Left ventricle myocardium inferior (tissue), 1 donor: ENCODE results near the gene LRRC37B. TPM values are rescaled to one million over a fixed set of nuclear protein-coding genes. Genes with fewer than 3 reads are reported as not detected.
"Not testable (repeated sequence)": the region's sequence is repeated elsewhere in the genome, so short reads cannot be mapped to it uniquely, and the experiment has no call there.

Experiments
- DNase-seq: peaks from one replicate; pipeline ENCODE4 v3.0.0-alpha.2; 2020
- H3K27ac ChIP-seq: fragments of 200-600 bp; replicated peaks from 2 replicates; pipeline ENCODE4 v1.8.0; 2021
- H3K27me3 ChIP-seq: fragments of 200-600 bp; 2 replicates; pipeline ENCODE4 v1.8.0; 2021; ENCODE audit warnings: low read depth
- H3K36me3 ChIP-seq: fragments of 200-600 bp; 2 replicates; pipeline ENCODE4 v1.8.0; 2021
- H3K4me1 ChIP-seq: fragments of 200-600 bp; 2 replicates; pipeline ENCODE4 v1.8.0; 2021
- H3K4me3 ChIP-seq: fragments of 200-600 bp; 2 replicates; pipeline ENCODE4 v1.8.0; 2021; ENCODE audit warnings: mild to moderate bottlenecking, moderate library complexity
- H3K9me3 ChIP-seq: fragments of 200-600 bp; replicated peaks from 2 replicates; pipeline ENCODE4 v1.8.0; 2021
- intact Hi-C: fragments of 100-400 bp; cut with micrococcal nuclease; formaldehyde crosslinking; loops from one replicate; pipeline ENCODE4 v1.11.0; 2022
- total RNA-seq: library from RNA; stranded (reverse); fragmentation: NEBNext Ultra II Directional; extraction: Animal tissue kit (Norgen Biotek cat#: 25700); gene quantifications from one replicate; pipeline ENCODE4 v1.2.1, GENCODE V29; 2021
- donor health status: DM: no; HTN: yes; CAD: no; lungs with severe emphysema.

The LRRC37B gene
- total RNA-seq, 1 donor from 2014 or later, result 3.2 TPM

DNA sequence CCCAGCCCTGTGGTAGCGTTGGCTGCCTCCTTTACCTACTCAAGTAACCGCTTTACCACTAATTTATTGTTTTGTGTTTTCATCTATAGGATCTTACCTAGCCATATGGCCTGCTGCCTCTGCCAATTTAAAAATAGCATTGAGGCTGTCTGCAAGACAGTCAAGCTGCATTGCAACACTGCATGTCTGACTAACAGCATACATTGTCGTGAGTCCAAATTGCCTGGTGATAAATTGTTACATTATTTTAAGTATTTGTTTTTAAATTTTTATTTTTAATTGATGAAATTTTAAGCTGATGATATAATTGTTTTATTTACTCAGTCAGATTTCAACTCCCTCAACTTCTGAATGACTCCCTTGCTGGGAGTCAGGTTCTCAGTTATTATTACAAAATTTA is 38.4 kb downstream of the LRRC37B start:
- H3K9me3 ChIP-seq, DNase-seq, H3K27ac ChIP-seq, H3K4me1 ChIP-seq, H3K4me3 ChIP-seq, H3K27me3 ChIP-seq, intact Hi-C loops: not testable (repeated sequence)
- H3K36me3 ChIP-seq, result peaks cover 19% of the 10 kb centered on the region

DNA sequence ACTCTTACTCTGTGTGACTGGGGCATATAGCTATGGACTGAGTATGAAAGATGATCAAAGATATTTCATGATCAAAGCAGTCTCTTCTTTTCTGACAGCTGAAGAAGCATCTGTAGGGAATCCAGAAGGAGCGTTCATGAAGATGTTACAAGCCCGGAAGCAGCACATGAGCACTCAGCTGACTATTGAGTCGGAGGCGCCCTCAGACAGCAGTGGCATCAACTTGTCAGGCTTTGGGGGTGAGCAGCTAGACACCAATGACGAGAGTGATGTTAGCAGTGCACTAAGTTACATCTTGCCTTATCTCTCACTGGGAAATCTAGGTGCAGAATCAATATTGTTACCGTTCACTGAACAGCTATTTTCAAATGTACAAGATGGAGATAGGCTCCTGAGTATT is 40.5 kb downstream of the LRRC37B start:
- H3K4me3 ChIP-seq, intact Hi-C loops, H3K27ac ChIP-seq: not testable (repeated sequence)

DNA sequence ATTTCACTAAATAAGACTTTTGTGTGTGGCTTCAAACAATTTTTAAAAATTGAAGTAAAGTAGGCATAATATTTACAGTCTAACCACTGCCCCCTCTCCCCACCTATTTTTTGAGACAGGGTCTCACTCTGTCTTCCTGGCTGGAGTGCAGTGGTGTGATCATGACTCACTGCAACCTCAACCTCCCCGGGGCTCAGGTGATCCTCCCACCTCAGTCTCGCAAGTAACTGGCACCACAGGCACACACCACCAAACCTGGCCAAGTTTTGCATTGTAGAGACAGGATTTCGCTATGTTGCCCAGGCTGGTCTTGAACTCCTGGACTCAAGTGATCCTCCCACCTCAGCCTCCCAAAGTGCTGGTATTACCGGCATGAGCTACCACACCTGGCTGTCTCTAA is 47.8 kb downstream of the LRRC37B start:
- intact Hi-C loops, H3K4me1 ChIP-seq, H3K9me3 ChIP-seq, DNase-seq, H3K27me3 ChIP-seq, H3K4me3 ChIP-seq, H3K36me3 ChIP-seq, H3K27ac ChIP-seq: not testable (repeated sequence)

More for the DNA sequence above, 40.5 kb downstream of the LRRC37B start:
- not testable (repeated sequence) for H3K9me3 ChIP-seq, H3K27me3 ChIP-seq, DNase-seq, H3K4me1 ChIP-seq
- H3K36me3 ChIP-seq, result peaks cover 10% of the 10 kb centered on the region

DNA sequence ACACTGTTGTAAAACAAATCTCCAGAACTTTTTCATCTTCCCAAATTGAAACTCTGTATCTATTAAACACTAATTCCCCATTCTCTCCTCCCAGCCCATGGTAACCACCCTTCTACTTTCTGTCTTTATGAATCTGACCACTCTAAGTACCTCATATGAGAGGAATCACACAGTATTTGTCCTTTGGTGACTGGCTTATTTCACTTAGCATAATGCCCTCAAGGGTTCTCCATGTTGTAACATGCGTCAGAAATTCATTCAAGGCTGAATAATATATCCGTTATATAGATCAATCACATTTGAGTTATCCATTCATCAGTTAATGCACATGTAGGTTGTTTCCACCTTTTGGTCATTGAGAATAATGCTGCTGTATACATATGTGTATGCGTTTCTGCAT is 48.2 kb downstream of the LRRC37B start:
- H3K4me3 ChIP-seq, DNase-seq, H3K9me3 ChIP-seq, H3K4me1 ChIP-seq, H3K27me3 ChIP-seq, H3K27ac ChIP-seq, H3K36me3 ChIP-seq, intact Hi-C loops: not testable (repeated sequence)

DNA sequence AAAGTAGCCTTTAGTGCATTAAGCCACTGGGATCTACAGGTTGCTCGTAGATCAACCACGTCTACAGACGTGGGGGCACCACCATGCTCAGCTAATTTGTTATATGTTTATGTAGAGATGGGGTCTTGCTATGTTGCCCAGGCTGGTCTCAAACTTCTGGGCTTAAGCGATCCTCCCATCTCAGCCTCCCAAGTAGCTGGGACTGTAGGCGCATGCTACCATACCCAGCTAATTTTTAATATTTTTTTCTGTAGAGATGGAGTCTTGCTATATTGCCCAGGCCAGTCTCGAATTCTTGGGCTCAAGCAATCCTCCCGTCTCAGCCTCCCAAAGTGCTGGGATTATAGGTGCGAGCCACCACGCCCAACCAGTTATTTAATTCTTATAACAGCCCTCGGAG is 49.3 kb downstream of the LRRC37B start:
- H3K36me3 ChIP-seq, H3K27ac ChIP-seq, H3K4me3 ChIP-seq, intact Hi-C loops, H3K9me3 ChIP-seq, H3K27me3 ChIP-seq, DNase-seq, H3K4me1 ChIP-seq: not testable (repeated sequence)

DNA sequence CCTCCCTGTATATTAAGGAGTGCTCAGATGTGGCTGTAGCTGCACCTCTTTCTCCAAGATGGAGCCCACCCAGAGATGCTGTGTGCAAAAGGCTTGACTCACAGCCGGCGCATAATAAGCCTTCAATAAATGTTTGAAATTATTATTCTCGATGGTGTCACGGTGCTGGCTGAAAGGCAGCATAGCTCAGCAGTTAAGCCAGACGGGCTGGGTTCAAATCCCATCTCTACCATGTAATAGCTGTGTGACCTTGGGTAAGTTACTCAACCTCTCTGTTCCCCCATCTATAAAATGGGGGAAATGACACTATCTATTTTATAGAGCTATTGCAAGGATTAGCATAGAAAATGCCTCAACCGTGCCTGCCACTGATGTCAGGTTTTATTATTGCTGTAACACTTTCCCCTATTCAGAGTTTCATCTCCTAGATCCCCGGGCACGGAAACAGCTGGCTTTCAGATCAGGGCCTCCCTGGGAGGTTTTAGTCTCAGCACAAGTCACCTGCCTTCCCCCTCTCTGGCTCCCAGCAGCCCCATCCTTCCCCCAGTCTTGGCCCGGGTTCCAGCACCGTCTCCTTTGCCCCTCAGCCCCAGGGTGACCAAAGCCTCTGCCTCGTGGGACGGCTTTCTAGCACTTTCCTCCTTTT is 50.4 kb downstream of the LRRC37B start:
- H3K27ac ChIP-seq, H3K36me3 ChIP-seq, H3K4me3 ChIP-seq, H3K4me1 ChIP-seq, H3K9me3 ChIP-seq, H3K27me3 ChIP-seq, intact Hi-C loops, DNase-seq: not testable (repeated sequence)

DNA sequence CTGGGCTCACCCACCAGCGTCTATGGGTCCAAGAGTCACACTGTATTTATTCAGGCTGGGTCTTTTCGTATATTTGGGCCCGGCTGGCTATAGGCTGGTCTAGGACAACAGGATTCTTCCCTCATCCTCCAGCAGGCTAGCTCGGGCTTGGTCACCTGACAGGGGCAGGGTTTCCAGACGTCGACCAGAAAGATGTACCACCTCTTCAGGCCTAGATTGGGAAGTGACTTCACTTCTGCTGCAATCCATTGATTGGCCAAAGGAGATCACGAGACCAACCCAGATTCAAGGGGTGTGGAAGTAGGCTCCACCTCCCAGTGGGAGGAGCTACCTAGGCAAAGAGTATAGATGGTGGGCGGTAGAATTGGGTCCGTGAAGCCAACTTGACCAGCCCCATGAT is 53.5 kb downstream of the LRRC37B start:
- intact Hi-C loops, H3K36me3 ChIP-seq, H3K4me3 ChIP-seq, H3K27ac ChIP-seq, H3K27me3 ChIP-seq, H3K4me1 ChIP-seq, DNase-seq, H3K9me3 ChIP-seq: not testable (repeated sequence)

DNA sequence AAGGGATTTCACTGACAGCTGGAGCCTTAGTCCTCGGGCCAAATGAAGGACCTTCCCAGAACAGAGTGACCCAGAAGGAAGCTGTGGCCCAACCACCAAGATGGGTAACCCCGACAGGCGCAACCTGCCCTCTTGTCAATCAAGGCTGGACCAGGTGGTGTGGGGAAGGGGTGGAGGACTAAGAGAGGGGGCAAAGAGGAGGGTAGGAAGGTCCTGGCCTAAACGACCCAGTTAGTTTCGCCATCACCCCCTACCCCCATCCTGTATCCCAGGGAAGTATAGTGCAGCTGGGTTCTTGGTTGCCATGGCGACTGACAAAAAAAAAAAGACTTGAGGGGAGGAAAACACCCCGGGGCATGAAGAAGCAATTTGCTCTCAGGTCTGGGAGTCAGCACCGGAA is 54.7 kb downstream of the LRRC37B start:
- intact Hi-C loops, H3K9me3 ChIP-seq, H3K27ac ChIP-seq, DNase-seq, H3K4me3 ChIP-seq, H3K27me3 ChIP-seq, H3K4me1 ChIP-seq, H3K36me3 ChIP-seq: not testable (repeated sequence)

DNA sequence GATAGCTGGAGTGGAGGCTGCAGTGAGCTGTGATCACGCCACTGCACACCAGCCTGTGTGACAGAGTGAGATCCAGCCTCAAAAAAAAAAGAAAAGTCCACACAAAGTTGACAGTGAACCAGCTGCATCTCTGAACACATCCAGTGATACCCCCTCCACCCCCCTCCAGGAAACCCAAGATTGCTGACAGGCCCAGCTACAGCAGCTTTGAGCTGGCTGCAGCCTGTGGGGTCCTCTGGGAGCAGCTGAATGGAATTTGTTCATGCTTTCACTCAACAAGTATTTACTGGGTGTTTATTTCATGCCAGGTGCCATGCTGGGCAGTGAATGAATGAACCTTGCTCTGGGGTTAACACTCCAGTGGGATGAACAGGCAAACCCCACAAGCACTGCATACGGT is 56.9 kb downstream of the LRRC37B start:
- H3K36me3 ChIP-seq, H3K27me3 ChIP-seq, H3K4me1 ChIP-seq, DNase-seq, H3K9me3 ChIP-seq, H3K27ac ChIP-seq, H3K4me3 ChIP-seq, intact Hi-C loops: not testable (repeated sequence)

DNA sequence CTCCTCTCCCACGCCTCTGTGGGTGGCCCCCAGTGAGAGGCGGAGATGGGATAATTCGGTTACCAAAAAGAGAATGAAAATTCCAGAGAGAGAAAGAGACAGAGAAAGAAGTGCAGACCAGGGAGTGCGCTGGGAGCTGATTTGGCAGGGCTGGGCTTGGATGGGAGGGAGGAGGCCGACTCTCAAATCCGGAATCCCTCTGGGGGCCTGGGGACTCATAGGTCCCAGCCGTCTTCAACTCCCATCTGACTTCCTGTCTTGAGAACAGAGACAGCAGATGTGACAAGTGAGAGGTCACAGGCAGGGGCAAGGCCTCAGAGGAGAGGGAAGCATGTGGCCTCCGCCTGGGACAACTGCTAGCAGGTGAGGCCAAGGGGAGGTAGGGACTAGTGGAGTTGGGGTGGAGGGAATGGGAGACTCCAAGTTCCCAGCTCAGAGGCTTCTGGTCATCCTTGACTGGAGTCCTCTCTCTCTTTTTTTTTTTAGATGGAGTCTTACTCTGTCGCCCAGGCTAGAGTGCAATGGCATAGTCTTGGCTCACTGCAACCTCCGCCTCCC is 59.0 kb downstream of the LRRC37B start:
- H3K4me3 ChIP-seq, H3K27me3 ChIP-seq, DNase-seq, H3K27ac ChIP-seq, H3K36me3 ChIP-seq, H3K9me3 ChIP-seq, H3K4me1 ChIP-seq, intact Hi-C loops: not testable (repeated sequence)
